ENCODE results near the gene LCAT.

GRCh38 chr16:67940446-67941089, 3.4 kb downstream of the LCAT start:
- TF ChIP-seq HMBOX1 (IDR thresholded peaks at IDR 0.05): no peak
- TF ChIP-seq ZBTB8A (IDR thresholded peaks at IDR 0.05; ENCODE audit: partially characterized antibody): no peak
- no peak for TF ChIP-seq PTBP1 (IDR thresholded peaks at IDR 0.05; ENCODE audit: low read depth, low read length)
- no peak for TF ChIP-seq ZNF583 (CRISPR knock-in tag; IDR thresholded peaks at IDR 0.05)
- TF ChIP-seq E2F5 (CRISPR knock-in tag; IDR thresholded peaks at IDR 0.05): no peak
- TF ChIP-seq SRSF3 (IDR thresholded peaks at IDR 0.05; ENCODE audit: insufficient read depth, low read length): no peak
